Stimulated activated CD4-positive, alpha-beta T cell treated with anti-CD3 and anti-CD28 coated beads, Interleukin-2, amount 100 ng/mL, for 4 hours (primary cell): ENCODE measurements around the gene GNA14.
"Not testable (repeated sequence)": the region's sequence is repeated elsewhere in the genome, so short reads cannot be mapped to it uniquely, and the experiment has no call there.

Experiments
- DNase-seq: peaks from one replicate; pipeline ENCODE4 v3.0.0-alpha.2; 2020; ENCODE audit warnings: low read depth

GNA14 gene

GRCh38 chr9:77489405-77490163, 158.5 kb downstream of the GNA14 start:
- DNase-seq: not testable (repeated sequence)

GRCh38 chr9:77488439-77489126, 159.5 kb downstream of the GNA14 start:
- DNase-seq: no peak

- no peak for DNase-seq
Observed at GRCh38 chr9:77486968-77487367, 161.2 kb downstream of the GNA14 start.

GRCh38 chr9:77486463-77486862, 161.7 kb downstream of the GNA14 start:
- DNase-seq: no peak

- no peak for DNase-seq
Observed at GRCh38 chr9:77475641-77476473, 172.3 kb downstream of the GNA14 start.

GRCh38 chr9:77474936-77475335, 173.2 kb downstream of the GNA14 start:
- DNase-seq: no peak

GRCh38 chr9:77472646-77473045, 175.5 kb downstream of the GNA14 start:
- no peak for DNase-seq

GRCh38 chr9:77471572-77471971, 176.6 kb downstream of the GNA14 start:
- DNase-seq: no peak

- DNase-seq: no peak
Observed at GRCh38 chr9:77469515-77470231, 178.4 kb downstream of the GNA14 start.

- no peak for DNase-seq
Observed at GRCh38 chr9:77464661-77465060, 183.5 kb downstream of the GNA14 start.

GRCh38 chr9:77463151-77463550, 185.0 kb downstream of the GNA14 start:
- no peak for DNase-seq

- DNase-seq: no peak
Observed at GRCh38 chr9:77462066-77462465, 186.1 kb downstream of the GNA14 start.

- no peak for DNase-seq
Observed at GRCh38 chr9:77460938-77461337, 187.2 kb downstream of the GNA14 start.

GRCh38 chr9:77457916-77458592, 190.1 kb downstream of the GNA14 start:
- peak; percentile 43 for DNase-seq

GRCh38 chr9:77456829-77457437, 191.2 kb downstream of the GNA14 start:
- peak; percentile 69 for DNase-seq

- no peak for DNase-seq
Observed at GRCh38 chr9:77455312-77455927, 192.7 kb downstream of the GNA14 start.

- no peak for DNase-seq
Observed at GRCh38 chr9:77454663-77455062, 193.5 kb downstream of the GNA14 start.

GRCh38 chr9:77453825-77454647, 194.1 kb downstream of the GNA14 start:
- no peak for DNase-seq

GRCh38 chr9:77451507-77451906, 196.6 kb downstream of the GNA14 start:
- DNase-seq: no peak

- DNase-seq: no peak
Observed at GRCh38 chr9:77450085-77450475, 198.0 kb downstream of the GNA14 start.
